Measurements from ENCODE around the gene ZNF679.
"Not testable (repeated sequence)": the region's sequence is repeated elsewhere in the genome, so short reads cannot be mapped to it uniquely, and the experiment has no call there.

Gene ZNF679

GRCh38 chr7:64228174-64228573 is at the start of gene ZNF679:
ZNF679 (plus strand) TSS chr7:64228474; CDS start chr7:64249118, 20,644 bp downstream.
- TF ChIP-seq CREB1 (IDR thresholded peaks at IDR 0.05; ENCODE audit: low read depth); ZBTB7A (IDR thresholded peaks at IDR 0.05; ENCODE audit: low read depth); FOXM1 (IDR thresholded peaks at IDR 0.05; ENCODE audit: borderline replicate concordance, low read depth): not testable (repeated sequence)

DNA sequence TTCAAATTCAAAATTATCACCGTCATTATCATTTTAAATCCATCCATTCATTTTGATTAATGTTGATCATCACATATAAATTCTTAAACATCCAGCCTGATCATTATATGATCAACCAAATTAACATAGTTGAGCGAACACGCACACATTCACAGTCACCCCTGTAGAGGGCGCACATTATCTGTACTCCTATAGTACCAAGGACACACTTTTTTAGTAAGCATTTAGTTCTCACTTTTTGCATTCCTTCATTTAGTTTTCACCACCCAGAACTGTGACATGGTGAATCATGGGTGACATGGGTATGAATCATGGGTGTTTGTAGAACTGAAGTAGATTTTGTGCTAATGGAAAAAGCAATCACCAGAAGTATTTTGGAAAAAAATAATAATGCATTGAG is 47.3 kb upstream of the ZNF679 start:
- no peak for TF ChIP-seq FOXM1 (IDR thresholded peaks at IDR 0.05; ENCODE audit: borderline replicate concordance, low read depth)
- no peak for TF ChIP-seq RAD21 (IDR thresholded peaks at IDR 0.05; ENCODE audit: low read depth)
- no peak for TF ChIP-seq EGR1 (IDR thresholded peaks at IDR 0.05)
- no peak for TF ChIP-seq TAF1 (IDR thresholded peaks at IDR 0.05; ENCODE audit: low read depth)
- TF ChIP-seq, protein P1, sequence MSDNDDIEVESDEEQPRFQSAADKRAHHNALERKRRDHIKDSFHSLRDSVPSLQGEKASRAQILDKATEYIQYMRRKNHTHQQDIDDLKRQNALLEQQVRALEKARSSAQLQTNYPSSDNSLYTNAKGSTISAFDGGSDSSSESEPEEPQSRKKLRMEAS (IDR thresholded peaks at IDR 0.05): no peak
- TF ChIP-seq EP300 (IDR thresholded peaks at IDR 0.05; ENCODE audit: borderline replicate concordance): no peak

- TF ChIP-seq EGR1 (IDR thresholded peaks at IDR 0.05): no peak
- no peak for TF ChIP-seq TAF1 (IDR thresholded peaks at IDR 0.05; ENCODE audit: low read depth)
- TF ChIP-seq, protein P2, sequence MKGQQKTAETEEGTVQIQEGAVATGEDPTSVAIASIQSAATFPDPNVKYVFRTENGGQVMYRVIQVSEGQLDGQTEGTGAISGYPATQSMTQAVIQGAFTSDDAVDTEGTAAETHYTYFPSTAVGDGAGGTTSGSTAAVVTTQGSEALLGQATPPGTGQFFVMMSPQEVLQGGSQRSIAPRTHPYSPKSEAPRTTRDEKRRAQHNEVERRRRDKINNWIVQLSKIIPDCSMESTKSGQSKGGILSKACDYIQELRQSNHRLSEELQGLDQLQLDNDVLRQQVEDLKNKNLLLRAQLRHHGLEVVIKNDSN (IDR thresholded peaks at IDR 0.05): no peak
- no peak for TF ChIP-seq EP300 (IDR thresholded peaks at IDR 0.05; ENCODE audit: borderline replicate concordance)
These were observed 46.7 kb upstream of the ZNF679 start for GRCh38 chr7:64181586-64181985.

DNA sequence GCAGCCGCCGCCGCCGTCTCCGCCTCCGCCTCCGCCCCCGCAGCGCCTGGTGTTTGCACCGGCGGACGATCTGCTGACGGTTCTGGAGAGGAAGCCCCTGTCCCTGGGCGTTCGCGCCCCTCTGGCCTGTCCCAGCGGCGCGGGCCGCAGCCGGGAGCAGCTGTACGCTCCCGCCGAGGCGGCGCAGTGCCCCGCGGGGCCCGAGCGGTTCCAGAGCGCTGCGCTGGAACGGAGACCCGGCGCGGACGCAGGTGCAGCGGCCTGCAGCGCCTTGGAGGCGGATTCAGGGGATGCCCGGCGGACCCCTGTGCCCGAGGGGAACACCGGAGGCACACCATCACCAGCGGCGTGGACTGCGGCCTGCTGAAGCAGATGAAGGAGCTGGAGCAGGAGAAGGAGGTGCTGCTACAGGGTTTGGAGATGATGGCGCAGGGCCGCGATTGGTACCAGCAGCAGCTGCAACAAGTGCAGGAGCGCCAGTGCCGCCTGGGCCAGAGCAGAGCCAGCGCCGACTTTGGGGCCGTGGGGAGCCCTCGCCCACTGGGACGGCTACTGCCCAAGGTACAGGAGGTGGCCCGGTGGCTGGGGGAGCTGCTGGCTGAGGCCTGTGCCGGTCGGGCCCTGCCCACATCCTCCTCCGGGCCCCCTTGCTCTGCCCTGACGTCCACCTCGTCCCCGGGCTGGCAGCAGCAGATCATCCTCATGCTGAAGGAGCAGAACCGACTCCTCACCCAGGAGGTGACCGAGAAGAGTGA is 46.1 kb upstream of the ZNF679 start:
- TF ChIP-seq, protein P2 (IDR thresholded peaks at IDR 0.05): no peak
- TF ChIP-seq NFIC (IDR thresholded peaks at IDR 0.05) (no peak), TAF1 (IDR thresholded peaks at IDR 0.05; ENCODE audit: low read depth) (no peak), RAD21 (IDR thresholded peaks at IDR 0.05; ENCODE audit: low read depth) (no peak), YY1 (IDR thresholded peaks at IDR 0.05; ENCODE audit: low read depth) (no peak), EGR1 (IDR thresholded peaks at IDR 0.05) (no peak), ZBTB7A (IDR thresholded peaks at IDR 0.05; ENCODE audit: low read depth) (no peak), REST (IDR thresholded peaks at IDR 0.05; ENCODE audit: low read depth) (no peak), FOXM1 (IDR thresholded peaks at IDR 0.05; ENCODE audit: borderline replicate concordance, low read depth) (no peak), TCF12 (IDR thresholded peaks at IDR 0.05; ENCODE audit: low read depth) (no peak), CEBPB (IDR thresholded peaks at IDR 0.05) (no peak)
- TF ChIP-seq, protein P1 (IDR thresholded peaks at IDR 0.05): no peak

DNA sequence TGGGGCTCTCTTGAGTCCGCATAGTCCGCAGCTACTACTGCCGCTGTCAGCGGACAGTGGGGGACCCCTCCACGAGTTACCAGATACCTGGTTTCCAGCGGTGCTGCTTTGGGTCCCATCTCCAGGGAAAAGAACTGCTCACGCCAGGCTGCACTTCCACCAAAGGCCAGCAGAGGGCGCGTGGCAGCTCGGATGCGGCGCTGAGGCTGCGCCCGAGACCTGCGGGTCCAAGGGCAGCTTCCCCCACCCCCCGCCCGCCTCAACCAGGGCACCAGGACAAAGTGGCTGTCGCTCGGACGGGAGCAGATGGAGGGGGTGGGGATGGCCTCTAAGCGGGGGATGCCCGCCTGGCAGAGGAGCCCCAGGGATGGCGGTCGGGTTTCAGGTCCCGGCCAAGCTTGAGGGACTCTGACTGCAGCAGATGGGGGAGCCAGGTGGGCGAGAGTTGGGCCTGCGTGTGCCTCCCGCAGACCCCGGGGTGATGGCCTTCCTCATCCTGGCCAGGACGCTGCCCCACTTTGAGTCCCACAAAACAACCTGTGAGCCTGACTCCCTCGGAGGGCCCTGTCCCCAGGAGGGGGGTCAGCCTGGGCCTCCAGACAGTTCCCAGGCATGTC is 45.0 kb upstream of the ZNF679 start:
- TF ChIP-seq, protein P1 (IDR thresholded peaks at IDR 0.05): no peak
- TF ChIP-seq EGR1 (IDR thresholded peaks at IDR 0.05): no peak
- peak; percentile 5; the same call in 1 of the 2 replicates for TF ChIP-seq RAD21 (IDR thresholded peaks at IDR 0.05; ENCODE audit: low read depth)

DNA sequence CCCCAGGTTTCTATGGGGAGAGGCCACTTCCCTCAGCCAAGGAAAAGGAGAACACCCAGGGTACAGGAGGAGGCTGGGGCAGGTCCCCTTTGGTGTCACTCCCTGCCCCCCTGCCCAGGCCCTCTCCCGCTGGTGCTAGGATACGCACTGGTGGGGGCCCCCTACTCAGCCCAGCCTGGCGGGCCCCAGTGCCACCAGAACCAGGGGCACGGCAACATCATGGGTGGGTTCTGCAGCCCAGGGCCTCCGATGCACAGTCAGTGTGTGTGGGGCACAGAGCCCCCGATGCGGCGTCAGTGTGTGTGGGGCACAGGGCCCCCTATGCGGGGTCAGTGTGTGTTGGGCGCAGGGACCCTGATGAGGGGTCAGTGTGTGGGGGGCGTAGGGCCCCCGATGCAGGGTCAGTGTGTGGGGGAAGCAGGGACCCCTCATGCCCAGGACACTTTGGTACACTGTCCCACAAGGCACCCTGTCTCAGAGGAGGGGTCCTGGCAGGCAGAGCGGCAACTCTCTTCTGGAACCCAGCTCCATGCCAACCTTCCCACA is 44.4 kb upstream of the ZNF679 start:
- TF ChIP-seq TEAD4 (IDR thresholded peaks at IDR 0.05) (no peak), REST (IDR thresholded peaks at IDR 0.05; ENCODE audit: low read depth) (no peak), ZBTB7A (IDR thresholded peaks at IDR 0.05; ENCODE audit: low read depth) (no peak), FOXM1 (IDR thresholded peaks at IDR 0.05; ENCODE audit: borderline replicate concordance, low read depth) (no peak), NFIC (IDR thresholded peaks at IDR 0.05) (no peak), TAF1 (IDR thresholded peaks at IDR 0.05; ENCODE audit: low read depth) (no peak), EGR1 (IDR thresholded peaks at IDR 0.05) (no peak), CEBPB (IDR thresholded peaks at IDR 0.05) (no peak)

Measured in Ishikawa (cell line).